ENCODE data around the gene KHDRBS1.
"Not testable (repeated sequence)": the region's sequence is repeated elsewhere in the genome, so short reads cannot be mapped to it uniquely, and the experiment has no call there.

DNA sequence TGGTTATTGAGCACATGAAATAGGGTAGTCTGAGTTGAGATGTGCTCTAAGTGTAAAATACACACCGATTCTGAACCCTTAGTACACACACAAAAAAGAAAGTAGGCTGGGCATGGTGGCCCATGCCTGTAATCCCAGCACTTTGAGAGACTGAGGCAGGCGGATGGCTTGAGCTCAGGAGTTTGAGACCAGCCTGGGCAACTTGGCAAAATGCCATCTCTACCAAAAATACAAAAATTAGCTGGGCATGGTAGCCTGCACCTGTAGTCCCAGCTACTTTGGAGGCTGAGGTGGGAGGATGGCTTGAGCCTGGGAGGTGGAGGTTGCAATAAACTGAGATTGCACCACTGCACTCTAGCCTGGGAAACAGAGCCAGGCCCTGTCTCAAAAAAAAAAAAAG is 72.7 kb downstream of the KHDRBS1 start:
- TF ChIP-seq, protein P1, sequence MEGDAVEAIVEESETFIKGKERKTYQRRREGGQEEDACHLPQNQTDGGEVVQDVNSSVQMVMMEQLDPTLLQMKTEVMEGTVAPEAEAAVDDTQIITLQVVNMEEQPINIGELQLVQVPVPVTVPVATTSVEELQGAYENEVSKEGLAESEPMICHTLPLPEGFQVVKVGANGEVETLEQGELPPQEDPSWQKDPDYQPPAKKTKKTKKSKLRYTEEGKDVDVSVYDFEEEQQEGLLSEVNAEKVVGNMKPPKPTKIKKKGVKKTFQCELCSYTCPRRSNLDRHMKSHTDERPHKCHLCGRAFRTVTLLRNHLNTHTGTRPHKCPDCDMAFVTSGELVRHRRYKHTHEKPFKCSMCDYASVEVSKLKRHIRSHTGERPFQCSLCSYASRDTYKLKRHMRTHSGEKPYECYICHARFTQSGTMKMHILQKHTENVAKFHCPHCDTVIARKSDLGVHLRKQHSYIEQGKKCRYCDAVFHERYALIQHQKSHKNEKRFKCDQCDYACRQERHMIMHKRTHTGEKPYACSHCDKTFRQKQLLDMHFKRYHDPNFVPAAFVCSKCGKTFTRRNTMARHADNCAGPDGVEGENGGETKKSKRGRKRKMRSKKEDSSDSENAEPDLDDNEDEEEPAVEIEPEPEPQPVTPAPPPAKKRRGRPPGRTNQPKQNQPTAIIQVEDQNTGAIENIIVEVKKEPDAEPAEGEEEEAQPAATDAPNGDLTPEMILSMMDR (IDR thresholded peaks at IDR 0.05): not testable (repeated sequence)
- not testable (repeated sequence) for TF ChIP-seq EZH2 (IDR thresholded peaks at IDR 0.05; ENCODE audit: borderline replicate concordance, insufficient read depth, low read depth, low read length, poor library complexity, severe bottlenecking)

Measured in B cell (primary cell).